Activated naive CD8-positive, alpha-beta T cell treated with anti-CD3 and anti-CD28 coated beads for 36 hours (primary cell): Measurements from ENCODE around the gene TCF4. TPM values are rescaled to one million over a fixed set of nuclear protein-coding genes. Genes with fewer than 3 reads are reported as not detected.
A peak's percentile ranks its signal among the peaks of the same experiment; 100 is the strongest.

ENCODE experiments used
- DNase-seq: peaks from one replicate; pipeline ENCODE4 v3.0.0; 2021
- H3K27ac Mint-ChIP-seq: one replicate; pipeline ENCODE4 v1.8.0; 2022; ENCODE audit warnings: mild to moderate bottlenecking, moderate library complexity, mixed read lengths
- H3K27me3 Mint-ChIP-seq: one replicate; pipeline ENCODE4 v1.8.0; 2022; ENCODE audit warnings: mild to moderate bottlenecking, mixed read lengths
- H3K36me3 Mint-ChIP-seq: one replicate; pipeline ENCODE4 v1.8.0; 2021; ENCODE audit warnings: mild to moderate bottlenecking, mixed read lengths
- H3K4me1 Mint-ChIP-seq: one replicate; pipeline ENCODE4 v1.8.0; 2021; ENCODE audit warnings: mixed read lengths
- H3K4me3 Mint-ChIP-seq: one replicate; pipeline ENCODE4 v1.8.0; 2022; ENCODE audit warnings: mild to moderate bottlenecking, moderate library complexity, mixed read lengths
- H3K9me3 Mint-ChIP-seq: one replicate; pipeline ENCODE4 v1.8.0; 2022; ENCODE audit warnings: mixed read lengths
- total RNA-seq, 2 experiments: library from RNA; stranded (reverse); gene quantifications; one replicate each; pipeline ENCODE4 v1.2.3, GENCODE V29; 2021

The TCF4 gene
- total RNA-seq, result 1 to 10 TPM; 1.3 to 1.4 TPM

DNA sequence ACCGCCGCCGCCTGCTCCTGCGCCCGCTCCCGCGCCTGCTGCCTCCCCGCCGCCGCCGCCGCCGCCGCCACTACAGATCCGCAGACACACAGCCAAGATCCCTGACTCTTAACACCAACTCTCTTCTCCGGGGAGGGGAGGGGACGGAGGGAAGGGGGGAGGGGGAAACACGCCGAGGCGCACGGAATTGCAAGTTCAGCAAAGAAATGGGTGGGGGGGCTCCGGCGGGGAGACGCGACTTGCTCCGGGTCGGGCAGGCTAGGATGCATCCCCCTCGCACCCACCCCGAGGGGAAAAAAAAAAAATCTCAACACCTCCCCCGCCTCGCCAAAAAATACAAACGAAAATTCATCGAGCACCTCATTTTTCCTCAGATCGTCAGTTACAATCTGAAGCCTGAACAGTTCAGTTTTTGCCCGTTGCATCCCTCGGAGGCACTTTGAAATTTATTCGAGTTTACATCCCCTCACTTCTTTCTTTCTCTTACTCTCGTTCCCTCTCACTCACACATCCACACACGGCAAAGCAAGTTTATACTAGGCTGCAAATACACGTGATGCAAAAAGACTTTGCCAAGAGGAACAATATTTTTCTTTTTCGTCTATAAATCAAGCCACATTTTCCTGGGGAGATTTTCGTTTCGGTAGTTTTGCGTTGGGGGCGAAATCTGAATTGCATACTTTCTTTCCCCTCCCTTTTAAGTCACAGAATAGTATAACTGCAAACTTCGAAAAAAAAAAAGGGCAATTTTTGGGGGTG lies at the start of gene TCF4:
TCF4 (minus strand) TSS at position 82 of the 759 bp plus-strand sequence. CDS start 1,076 bp downstream, outside the sequence.
- Mint-ChIP-seq H3K9me3 (no peaks in the 10 kb centered on the region), H3K4me1 (peaks cover 13% of the 10 kb centered on the region), H3K4me3 (peak within 1 kb of the TSS; percentile 83), H3K27ac (peak within 1 kb of the TSS; percentile 71), H3K27me3 (peaks cover 55% of the 10 kb centered on the region), H3K36me3 (no peaks in the 10 kb centered on the region)
- DNase-seq, result peak; percentile 52

DNA sequence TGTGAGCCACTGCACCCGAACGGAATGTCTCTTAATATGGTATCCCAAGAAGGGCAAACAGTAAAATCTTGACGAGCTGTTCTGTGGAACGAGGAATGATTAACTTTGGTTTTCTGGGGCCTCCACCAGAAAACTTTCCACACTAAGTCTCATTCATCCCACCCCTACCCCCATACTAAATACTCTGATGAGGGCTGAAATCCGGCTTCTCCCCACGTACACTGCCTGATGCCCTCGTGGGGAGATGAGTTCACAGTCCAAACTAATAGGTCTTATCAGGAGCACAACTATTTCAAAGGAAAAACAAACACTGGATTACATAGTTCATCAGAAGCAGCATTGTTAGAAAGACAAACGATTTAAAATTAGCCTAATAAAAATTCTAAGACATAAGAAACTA lies 49.2 kb upstream of the TCF4 start:
- Mint-ChIP-seq H3K4me1 (no peaks in the 10 kb centered on the region), H3K27me3 (peaks cover 9% of the 10 kb centered on the region), H3K36me3 (peaks cover 2% of the 10 kb centered on the region), H3K27ac (no peak overlapping the region), H3K4me3 (no peak overlapping the region), H3K9me3 (peaks cover 13% of the 10 kb centered on the region)
- no peak for DNase-seq

DNA sequence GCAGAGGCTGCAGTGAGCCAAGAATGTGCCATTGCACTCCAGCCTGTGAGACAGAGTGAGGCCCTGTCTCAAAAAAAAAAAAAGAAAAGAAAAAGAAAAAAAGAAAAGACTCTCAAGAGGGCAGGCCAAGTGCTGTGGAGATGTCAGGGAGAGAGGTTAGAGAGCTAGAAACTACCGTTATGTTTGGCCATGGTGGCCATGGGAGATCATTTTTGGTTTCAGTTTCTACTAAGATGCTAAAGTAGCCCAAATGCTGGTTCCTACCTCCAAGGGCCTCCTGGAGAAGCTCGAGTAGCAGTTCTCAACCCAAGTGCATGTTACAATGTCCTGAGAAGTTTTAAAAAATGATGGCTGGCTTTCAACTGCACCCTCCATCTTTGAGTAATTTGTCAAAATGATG lies 47.4 kb upstream of the TCF4 start:
- DNase-seq, result no peak
- Mint-ChIP-seq H3K27me3 (peaks cover 9% of the 10 kb centered on the region), H3K27ac (no peak overlapping the region), H3K4me3 (no peak overlapping the region), H3K9me3 (peaks cover 2% of the 10 kb centered on the region), H3K36me3 (no peaks in the 10 kb centered on the region), H3K4me1 (no peaks in the 10 kb centered on the region)

DNA sequence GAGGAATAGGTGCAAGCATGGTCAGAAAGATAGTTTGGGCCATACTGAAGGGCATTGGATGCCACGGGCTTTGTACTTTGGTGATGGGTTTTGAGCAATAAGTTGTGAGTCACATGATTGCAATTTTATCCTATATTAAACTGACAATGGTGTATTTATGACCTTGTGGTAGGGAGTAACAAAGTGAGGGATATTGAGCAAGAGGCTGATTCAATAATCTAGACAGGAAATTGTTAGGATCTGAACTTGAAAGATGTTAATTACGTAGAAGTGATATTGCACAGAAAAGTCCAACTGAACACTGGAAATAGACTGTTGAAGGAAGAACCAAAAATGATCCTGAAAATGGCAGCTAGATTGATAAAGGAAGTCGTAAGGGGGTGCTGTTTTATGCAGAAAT lies 46.6 kb upstream of the TCF4 start:
- Mint-ChIP-seq H3K4me3 (no peak overlapping the region), H3K27me3 (peaks cover 9% of the 10 kb centered on the region)

DNA sequence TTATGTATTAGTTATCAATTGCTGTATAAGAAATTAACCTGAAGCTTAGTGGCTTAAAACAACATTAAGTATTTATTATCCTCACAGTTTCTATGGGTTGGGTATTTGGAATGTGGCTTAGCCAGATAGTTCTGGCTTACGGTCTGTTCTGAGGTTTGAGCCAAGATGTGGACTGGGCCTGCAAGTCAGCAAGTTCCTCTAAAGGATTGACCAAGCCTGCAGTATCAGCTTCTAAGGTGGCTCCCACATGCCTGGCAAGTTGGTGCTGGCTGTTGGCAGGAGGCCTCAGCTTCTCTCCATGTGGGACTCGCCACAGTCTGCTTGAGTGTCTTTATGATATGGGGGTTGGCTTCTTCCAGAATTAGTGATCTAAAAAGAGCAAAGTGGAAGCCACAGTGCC lies 45.0 kb upstream of the TCF4 start:
- no peaks in the 10 kb centered on the region for H3K4me1 Mint-ChIP-seq
- no peak for DNase-seq

More for the DNA sequence above, 46.6 kb upstream of the TCF4 start:
- Mint-ChIP-seq H3K9me3 (peaks cover 2% of the 10 kb centered on the region), H3K36me3 (no peaks in the 10 kb centered on the region), H3K27ac (no peak overlapping the region), H3K4me1 (no peaks in the 10 kb centered on the region)
- no peak for DNase-seq

DNA sequence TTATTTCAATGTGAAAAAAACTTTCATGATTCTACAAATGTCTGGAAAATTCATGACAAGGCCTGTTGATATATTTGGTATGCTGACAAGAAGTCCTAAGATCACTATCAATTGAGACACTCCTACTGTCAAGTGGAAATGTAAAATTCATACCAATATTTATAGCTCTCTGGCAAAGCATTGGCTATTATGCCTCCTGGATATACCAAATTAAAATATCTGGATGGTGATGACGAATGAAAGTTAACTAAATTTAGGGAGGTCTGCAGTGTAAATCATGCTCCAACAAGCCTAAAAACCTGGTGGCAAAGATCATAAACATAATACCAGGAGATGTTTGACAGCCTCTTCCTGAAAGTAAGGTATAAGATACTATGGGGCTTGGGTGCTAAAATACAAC lies 41.1 kb upstream of the TCF4 start:
- no peak overlapping the region for H3K4me3 Mint-ChIP-seq
- peaks cover 2% of the 10 kb centered on the region for H3K9me3 Mint-ChIP-seq
- peaks cover 3% of the 10 kb centered on the region for H3K27me3 Mint-ChIP-seq
- H3K27ac Mint-ChIP-seq, result no peak overlapping the region
- no peaks in the 10 kb centered on the region for H3K4me1 Mint-ChIP-seq
- H3K36me3 Mint-ChIP-seq, result no peaks in the 10 kb centered on the region
- no peak for DNase-seq

More for the DNA sequence above, 45.0 kb upstream of the TCF4 start:
- Mint-ChIP-seq H3K36me3 (no peaks in the 10 kb centered on the region), H3K27me3 (peaks cover 9% of the 10 kb centered on the region), H3K27ac (no peak overlapping the region), H3K9me3 (peaks cover 2% of the 10 kb centered on the region), H3K4me3 (no peak overlapping the region)

DNA sequence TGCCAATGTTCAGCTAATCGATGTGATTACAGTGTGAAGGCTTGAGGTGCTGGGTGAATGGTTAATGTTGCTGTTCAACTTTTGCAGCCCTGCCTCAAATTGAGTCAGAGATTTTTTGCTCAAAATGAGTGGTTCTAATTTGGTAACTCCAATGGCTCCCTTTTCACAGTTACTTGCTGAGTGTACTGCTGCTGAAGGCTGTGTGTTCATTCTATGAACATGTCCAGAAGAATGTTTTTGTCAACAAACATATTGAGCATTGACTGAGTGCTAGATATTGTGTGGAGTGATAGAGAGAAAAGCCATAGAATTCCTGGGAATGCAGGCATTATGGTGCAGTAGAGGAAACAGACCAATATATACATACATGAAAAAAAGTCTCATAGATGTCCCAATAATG lies 39.0 kb upstream of the TCF4 start:
- no peaks in the 10 kb centered on the region for H3K4me1 Mint-ChIP-seq
- H3K4me3 Mint-ChIP-seq, result no peak overlapping the region
- H3K36me3 Mint-ChIP-seq, result no peaks in the 10 kb centered on the region
- H3K9me3 Mint-ChIP-seq, result no peaks in the 10 kb centered on the region
- no peak overlapping the region for H3K27ac Mint-ChIP-seq
- DNase-seq, result no peak
- peaks cover 3% of the 10 kb centered on the region for H3K27me3 Mint-ChIP-seq

DNA sequence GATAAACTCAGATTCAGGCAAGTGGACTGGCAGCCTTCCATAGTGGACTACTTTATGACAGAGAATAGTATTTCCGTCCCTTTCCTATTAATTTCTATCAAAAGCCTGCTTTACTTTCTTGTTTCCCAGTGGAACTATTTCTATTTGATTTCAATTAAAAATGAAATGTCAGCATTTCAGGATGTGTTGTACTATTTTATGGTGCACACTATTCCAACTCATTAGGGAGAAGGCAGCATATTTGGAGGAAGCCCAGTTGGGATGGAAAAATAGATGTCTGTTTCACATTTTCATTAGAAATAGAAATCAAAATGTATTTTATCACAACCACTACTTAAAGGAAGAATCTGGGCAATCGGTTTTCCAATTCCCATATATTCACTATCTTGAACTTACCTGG lies 37.9 kb upstream of the TCF4 start:
- Mint-ChIP-seq H3K27ac (no peak overlapping the region), H3K4me3 (no peak overlapping the region), H3K4me1 (no peaks in the 10 kb centered on the region), H3K9me3 (no peaks in the 10 kb centered on the region), H3K36me3 (no peaks in the 10 kb centered on the region), H3K27me3 (peaks cover 3% of the 10 kb centered on the region)
- no peak for DNase-seq

DNA sequence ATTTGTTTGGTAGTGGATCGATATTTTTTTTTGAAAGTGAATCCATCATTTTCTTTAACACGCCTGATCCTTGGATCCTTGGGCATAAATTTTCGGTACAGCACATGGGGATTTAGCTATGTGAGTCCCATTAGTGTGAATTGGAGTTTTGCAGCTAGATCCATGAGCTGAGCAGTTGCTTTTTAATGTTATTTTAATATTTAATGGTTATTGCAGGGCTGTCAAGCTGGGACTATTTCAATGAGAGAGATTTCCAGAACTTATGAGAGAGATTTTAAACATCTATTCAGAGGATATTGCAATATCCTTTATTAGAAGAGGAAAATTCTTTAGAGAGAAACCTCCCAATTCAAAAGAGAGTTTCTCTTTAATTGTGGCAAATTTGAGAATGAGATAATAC lies 35.6 kb upstream of the TCF4 start:
- no peaks in the 10 kb centered on the region for H3K4me1 Mint-ChIP-seq
- H3K27ac Mint-ChIP-seq, result no peak overlapping the region
- H3K4me3 Mint-ChIP-seq, result no peak overlapping the region
- peaks cover 3% of the 10 kb centered on the region for H3K9me3 Mint-ChIP-seq
- H3K36me3 Mint-ChIP-seq, result no peaks in the 10 kb centered on the region
- no peak for DNase-seq
- peaks cover 3% of the 10 kb centered on the region for H3K27me3 Mint-ChIP-seq

DNA sequence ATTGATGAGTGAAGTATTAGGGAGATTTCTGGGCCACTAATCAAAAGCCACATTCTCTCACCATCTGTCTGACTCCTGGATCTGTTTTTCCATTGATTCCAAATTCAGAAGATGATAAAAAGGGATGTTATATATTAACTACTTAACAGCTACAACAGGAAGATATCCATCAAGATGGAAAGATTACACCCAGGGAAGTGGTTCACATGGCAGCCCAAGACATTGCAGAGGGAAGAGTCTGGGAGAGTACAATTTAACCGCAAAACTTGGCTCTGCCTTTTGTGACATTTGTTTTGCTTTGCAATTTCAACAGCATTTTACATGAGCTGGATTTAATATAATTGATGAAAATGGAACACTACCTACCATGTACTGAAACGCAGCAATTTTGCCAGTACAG lies 22.5 kb upstream of the TCF4 start:
- Mint-ChIP-seq H3K27me3 (no peaks in the 10 kb centered on the region), H3K4me1 (no peaks in the 10 kb centered on the region), H3K36me3 (no peaks in the 10 kb centered on the region), H3K27ac (no peak overlapping the region), H3K9me3 (peaks cover 2% of the 10 kb centered on the region), H3K4me3 (no peak overlapping the region)
- DNase-seq, result no peak

DNA sequence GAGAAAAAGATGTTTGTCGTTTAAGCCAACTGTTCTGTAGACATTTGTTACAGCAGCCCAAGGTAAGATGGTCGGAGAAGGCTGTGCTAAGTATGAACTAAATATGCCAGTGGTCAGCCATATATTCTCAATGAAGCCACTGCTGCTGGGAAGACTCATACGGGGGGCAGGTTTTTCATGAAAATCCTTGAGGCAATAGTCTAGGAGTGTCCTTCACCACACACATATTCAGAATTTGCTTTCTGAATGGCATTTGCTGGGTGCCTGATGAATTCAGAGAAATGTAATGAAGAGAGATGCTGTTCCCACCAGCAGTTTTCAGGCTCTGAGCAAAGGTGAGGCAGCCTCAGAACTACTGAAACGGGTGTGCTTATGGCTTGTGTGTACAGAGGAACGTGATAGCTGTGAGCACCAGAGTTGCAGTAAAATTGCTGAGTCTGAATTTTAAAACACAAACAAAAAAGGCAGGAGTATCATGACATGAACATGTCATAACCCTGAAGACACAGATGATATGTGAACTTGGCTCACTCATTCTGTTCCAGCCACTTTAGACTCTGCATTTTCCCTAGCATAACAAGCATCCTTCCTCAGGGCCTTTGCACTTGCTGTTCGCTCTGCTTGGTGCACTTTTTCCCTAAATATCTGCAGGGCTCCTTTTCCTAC lies 21.3 kb upstream of the TCF4 start:
- H3K36me3 Mint-ChIP-seq, result no peaks in the 10 kb centered on the region
- H3K9me3 Mint-ChIP-seq, result no peaks in the 10 kb centered on the region
- H3K27me3 Mint-ChIP-seq, result no peaks in the 10 kb centered on the region
- no peak for DNase-seq
- H3K27ac Mint-ChIP-seq, result no peak overlapping the region
- no peak overlapping the region for H3K4me3 Mint-ChIP-seq
- H3K4me1 Mint-ChIP-seq, result no peaks in the 10 kb centered on the region

DNA sequence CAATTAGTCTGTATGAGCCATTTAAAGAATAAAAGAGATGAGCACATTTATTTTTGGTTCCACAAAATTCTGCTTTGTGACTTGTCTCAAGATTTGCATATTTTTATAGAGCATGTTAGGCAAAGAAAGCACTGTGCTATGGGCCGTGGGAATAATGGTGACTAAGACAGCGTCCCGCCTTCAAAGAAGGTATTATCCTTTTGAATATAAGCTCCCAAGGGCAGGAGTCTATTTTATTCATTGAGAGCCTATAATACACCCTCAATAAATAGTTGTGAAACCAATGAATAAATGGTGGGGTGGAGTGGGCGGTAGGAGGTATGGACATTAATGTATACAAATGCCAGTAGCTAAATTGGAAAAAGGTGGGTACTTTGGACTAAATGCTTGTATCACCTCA lies 20.5 kb upstream of the TCF4 start:
- H3K9me3 Mint-ChIP-seq, result no peaks in the 10 kb centered on the region
- no peaks in the 10 kb centered on the region for H3K27me3 Mint-ChIP-seq
- H3K27ac Mint-ChIP-seq, result no peak overlapping the region
- no peak overlapping the region for H3K4me3 Mint-ChIP-seq
- H3K4me1 Mint-ChIP-seq, result no peaks in the 10 kb centered on the region
- no peak for DNase-seq
- no peaks in the 10 kb centered on the region for H3K36me3 Mint-ChIP-seq

DNA sequence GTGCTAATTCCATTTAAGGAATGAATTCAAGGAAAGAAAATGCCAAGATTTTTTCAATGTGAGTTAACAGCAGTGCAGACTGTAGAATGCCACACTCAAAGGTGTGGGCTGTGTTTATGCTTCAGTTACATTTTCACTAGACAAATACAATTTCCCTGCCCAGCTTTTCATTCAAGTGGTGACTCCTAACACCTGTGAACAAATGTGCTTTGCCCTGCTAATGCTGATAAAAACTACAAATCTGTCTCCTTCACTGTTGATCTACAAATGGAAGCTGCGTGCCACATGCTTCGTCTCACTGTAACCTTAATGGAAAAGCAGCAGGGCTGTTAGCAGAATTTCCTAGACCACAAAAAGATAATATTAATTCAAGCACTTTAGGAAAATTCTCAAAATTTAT lies 19.8 kb upstream of the TCF4 start:
- H3K36me3 Mint-ChIP-seq, result no peaks in the 10 kb centered on the region
- H3K27me3 Mint-ChIP-seq, result no peaks in the 10 kb centered on the region
- no peak overlapping the region for H3K4me3 Mint-ChIP-seq
- H3K9me3 Mint-ChIP-seq, result no peaks in the 10 kb centered on the region
- no peak overlapping the region for H3K27ac Mint-ChIP-seq
- no peaks in the 10 kb centered on the region for H3K4me1 Mint-ChIP-seq
- DNase-seq, result no peak

DNA sequence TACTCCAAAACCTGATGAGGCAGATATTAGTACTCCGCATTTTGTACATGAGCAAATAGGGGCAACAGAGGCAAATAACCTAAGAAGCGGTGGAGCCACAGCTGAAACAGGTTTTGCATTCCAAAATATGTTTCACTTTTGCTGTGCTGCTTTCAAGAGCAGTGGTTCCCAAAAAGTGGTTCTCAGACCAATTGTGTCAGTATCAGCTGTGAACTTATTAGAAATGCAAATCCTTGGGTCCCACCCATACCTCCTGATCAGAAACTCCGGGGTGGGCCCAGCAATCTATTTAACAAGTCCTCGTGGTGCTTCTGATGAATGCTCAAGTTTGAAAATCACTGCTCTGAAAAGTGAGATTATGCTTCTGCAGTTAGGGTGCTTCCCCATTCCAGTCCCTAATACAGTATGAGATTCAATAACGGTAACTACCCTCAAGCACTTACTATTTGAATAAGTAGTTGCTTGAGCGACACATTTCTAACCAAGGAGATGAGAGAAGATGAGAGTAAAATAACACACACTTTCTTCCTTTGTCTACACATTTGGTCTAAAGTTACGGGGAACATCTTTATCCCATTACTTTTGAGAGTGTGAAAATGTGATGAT lies 17.8 kb upstream of the TCF4 start:
- no peaks in the 10 kb centered on the region for H3K4me1 Mint-ChIP-seq
- no peak for DNase-seq
- no peaks in the 10 kb centered on the region for H3K9me3 Mint-ChIP-seq
- no peak overlapping the region for H3K4me3 Mint-ChIP-seq
- no peaks in the 10 kb centered on the region for H3K27me3 Mint-ChIP-seq
- H3K27ac Mint-ChIP-seq, result no peak overlapping the region
- H3K36me3 Mint-ChIP-seq, result no peaks in the 10 kb centered on the region

DNA sequence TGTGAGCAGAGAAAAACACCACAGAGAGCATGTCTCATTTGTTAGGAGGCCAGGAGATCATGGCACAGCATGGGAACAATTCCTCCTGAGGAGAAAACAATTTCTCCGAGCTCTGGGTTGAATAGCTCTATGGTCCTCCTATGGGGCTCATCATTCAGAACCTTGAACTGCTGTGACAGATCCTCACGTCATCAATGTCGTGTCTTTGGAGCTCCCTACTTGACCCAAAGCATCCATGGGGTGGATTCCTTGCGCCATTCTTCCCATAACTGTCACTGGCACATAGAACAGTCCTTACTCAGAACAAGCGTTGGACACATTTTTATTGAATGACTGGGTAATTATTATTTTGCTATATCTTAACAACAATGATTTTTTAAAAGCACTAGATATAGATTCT lies 15.8 kb upstream of the TCF4 start:
- no peaks in the 10 kb centered on the region for H3K4me1 Mint-ChIP-seq
- no peak overlapping the region for H3K4me3 Mint-ChIP-seq
- no peak overlapping the region for H3K27ac Mint-ChIP-seq
- no peaks in the 10 kb centered on the region for H3K36me3 Mint-ChIP-seq
- H3K27me3 Mint-ChIP-seq, result no peaks in the 10 kb centered on the region
- no peak for DNase-seq
- no peaks in the 10 kb centered on the region for H3K9me3 Mint-ChIP-seq

DNA sequence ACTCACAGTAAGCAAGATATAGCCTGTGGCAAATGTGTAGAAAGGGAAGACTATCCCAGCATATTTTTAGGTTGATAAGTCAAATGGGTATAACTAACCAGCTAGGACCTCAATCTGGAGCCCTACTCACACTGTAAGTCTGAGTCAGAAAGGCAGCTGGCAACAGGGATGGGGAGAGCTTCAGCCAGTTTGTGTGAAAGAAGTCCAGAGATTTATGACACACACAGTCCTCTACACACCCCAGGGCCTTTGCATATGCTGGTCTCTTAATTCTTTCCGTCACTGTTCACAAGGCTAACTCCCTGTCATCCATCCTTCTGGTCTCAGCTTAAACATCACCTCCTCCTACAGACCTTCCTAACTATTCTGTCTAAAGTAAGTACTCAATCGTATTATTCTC lies 5.9 kb upstream of the TCF4 start:
- peaks cover 6% of the 10 kb centered on the region for H3K4me1 Mint-ChIP-seq
- no peaks in the 10 kb centered on the region for H3K36me3 Mint-ChIP-seq
- no peak overlapping the region for H3K27ac Mint-ChIP-seq
- peaks cover 17% of the 10 kb centered on the region for H3K27me3 Mint-ChIP-seq
- no peak for DNase-seq
- no peak overlapping the region for H3K4me3 Mint-ChIP-seq
- H3K9me3 Mint-ChIP-seq, result no peaks in the 10 kb centered on the region
